GM18907 (cell line): ENCODE results near the gene TOX2.

Experiments used
- ATAC-seq: cut with Tn5 transposase; IDR thresholded peaks from one replicate; pipeline ENCODE4 v1.9.1; 2021; ENCODE audit warnings: mild to moderate bottlenecking, moderate library complexity; ENCODE audit not compliant: unreplicated experiment

The TOX2 gene

DNA sequence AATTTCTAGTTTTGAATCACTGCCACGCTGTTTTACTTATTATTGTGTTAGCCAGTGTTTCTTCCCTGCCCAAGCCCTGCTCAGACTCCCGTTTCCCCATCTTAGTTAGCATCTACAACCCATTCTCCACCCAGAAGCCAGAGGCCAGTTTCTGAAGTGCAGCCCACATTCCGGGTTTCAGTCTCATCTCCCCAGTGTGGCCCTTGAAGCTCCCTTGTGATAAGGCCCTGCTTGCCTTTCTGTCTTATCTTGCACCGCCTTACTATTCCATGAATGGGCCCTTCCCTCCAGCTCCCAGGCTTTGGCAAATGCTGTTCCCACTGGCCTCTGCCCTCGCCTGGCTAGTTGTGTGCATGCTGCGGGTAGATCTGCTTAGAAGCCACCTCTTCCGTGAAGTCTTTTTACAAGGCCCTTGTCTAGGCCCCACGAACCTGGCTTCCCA is 41.1 kb downstream of the TOX2 start:
- ATAC-seq = no peak

GRCh38 chr20:43957392-43957791 is 42.7 kb downstream of the TOX2 start:
- no peak for ATAC-seq

DNA sequence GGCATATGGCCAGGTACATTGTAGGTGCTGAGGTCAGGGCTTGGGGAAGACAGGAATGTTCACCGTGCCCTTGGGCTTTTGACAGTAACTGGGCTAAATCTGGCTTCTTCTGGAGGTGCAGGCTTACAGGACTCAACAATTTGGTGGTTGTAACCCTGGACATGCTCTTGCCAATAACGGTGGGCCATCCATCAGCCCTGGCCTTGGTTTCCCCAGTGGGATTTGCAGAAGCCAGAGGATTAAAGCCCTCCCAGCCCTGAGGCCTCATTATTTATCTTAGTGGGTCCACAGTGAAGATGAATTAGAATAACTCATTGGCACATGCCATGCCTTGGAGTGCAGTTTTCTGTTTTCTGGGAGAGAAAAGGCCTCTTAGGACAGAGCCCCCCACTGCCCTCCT is 44.0 kb downstream of the TOX2 start:
- no peak for ATAC-seq

GRCh38 chr20:43959079-43959919 is 44.6 kb downstream of the TOX2 start:
- ATAC-seq = no peak

- no peak for ATAC-seq
These were observed 45.2 kb downstream of the TOX2 start for GRCh38 chr20:43959920-43960227.

GRCh38 chr20:43960231-43960630 is 45.6 kb downstream of the TOX2 start:
- ATAC-seq = no peak

GRCh38 chr20:43961116-43961515 is 46.5 kb downstream of the TOX2 start:
- no peak for ATAC-seq

- no peak for ATAC-seq
These were observed 47.2 kb downstream of the TOX2 start for GRCh38 chr20:43961541-43962471.

DNA sequence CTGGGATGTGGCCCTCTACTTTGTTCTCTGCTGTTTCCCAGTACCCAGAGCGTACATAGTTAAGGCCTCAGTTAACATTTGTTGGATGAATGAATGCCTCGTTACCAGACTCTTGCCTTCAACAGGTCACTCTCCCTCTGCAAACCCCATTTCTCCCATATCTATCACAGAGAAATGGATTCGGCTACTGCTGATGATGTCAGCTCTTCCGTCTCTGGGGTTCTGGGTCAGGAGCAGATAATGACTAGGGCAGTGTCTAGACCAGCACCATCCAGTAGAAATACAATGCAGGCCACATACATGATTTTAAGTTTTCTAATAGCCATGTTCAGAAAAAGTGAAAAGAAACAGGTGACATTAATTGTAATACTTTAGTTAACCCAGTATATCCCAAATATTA is 47.9 kb downstream of the TOX2 start:
- ATAC-seq = no peak

- ATAC-seq = no peak
These were observed 48.6 kb downstream of the TOX2 start for GRCh38 chr20:43963233-43963632.

GRCh38 chr20:43963872-43964791 is 49.5 kb downstream of the TOX2 start:
- ATAC-seq = no peak

GRCh38 chr20:43968341-43969000 is 53.8 kb downstream of the TOX2 start:
- no peak for ATAC-seq

DNA sequence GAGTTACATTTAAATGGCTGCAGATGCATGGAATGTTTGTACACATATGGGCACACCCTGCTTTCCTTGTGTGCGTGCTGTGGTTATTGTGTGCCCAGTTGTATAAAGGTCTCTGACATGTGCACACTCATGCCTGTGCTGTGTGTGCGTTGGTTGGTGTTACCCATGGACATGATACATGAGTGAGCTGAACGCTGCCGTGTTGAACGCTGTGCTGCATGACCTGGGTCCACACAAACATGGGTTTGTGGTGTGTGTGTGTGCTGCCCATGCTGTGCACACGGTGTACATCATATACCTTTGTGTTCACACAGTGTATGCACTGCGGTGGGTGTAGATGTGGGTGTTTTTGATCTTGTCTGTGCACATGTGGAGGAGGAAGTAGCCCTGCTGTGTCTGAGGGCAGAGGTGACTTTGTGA is 54.4 kb downstream of the TOX2 start:
- ATAC-seq = no peak

- no peak for ATAC-seq
These were observed 55.0 kb downstream of the TOX2 start for GRCh38 chr20:43969501-43970182.

GRCh38 chr20:43971267-43971666 is 56.6 kb downstream of the TOX2 start:
- no peak for ATAC-seq

DNA sequence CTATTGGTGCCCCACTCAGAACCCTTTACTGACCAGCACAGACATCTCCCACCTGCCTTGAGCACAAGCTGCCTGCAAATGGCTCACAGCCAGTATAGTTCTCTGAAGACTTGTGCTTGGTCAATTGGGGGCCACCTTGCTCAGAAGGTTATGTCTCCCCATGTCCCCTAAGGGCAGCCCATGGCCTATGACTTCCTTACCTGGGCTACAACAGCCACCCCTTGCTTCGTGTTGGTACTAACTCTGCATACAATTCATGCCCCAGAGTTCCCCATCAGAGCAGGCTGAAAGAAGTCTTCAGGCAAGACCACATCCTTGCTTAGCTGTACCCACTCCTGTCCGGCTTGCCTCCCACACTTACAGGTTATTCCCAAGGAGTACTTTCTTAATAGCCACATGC is 57.4 kb downstream of the TOX2 start:
- ATAC-seq = no peak

GRCh38 chr20:43972692-43973091 is 58.0 kb downstream of the TOX2 start:
- ATAC-seq = no peak

GRCh38 chr20:43973231-43973630 is 58.6 kb downstream of the TOX2 start:
- ATAC-seq = no peak

DNA sequence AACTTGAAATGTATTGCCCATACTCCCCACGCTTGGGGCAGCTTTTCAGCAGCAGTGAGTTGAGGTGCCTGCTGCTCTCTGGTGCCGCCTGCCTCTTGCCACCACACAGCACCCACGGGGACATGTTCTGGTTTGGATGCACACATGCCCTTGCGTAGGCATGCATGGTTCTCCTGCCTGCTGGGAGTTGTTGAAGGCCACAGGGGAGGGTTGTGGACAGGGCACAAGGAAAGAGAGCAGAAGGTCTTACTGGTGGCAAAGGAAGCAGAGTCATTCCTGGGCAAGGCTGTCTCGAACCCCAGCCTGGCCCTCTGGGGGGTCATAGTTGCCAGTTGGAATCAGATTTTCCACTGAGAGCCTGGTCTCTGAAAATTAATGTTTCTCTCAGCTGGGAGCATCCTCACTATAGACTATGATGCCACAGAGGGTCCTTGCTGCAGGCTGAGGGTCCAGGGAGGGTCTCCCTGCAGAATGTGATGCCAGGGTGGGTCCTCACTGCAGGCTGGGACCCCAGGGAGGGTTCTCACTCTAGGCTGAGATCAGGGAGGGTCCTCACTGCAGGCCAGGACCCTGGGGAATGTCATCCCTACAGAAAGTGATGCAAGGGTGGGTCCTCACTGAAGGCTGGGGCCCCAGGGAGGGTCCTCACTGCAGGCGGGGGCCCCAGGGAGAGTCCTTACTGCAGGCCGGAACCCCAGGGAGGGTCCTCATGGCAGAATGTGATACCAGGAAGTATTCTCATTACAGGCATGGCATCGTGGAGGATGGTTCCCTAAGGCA is 59.2 kb downstream of the TOX2 start:
- ATAC-seq = no peak
